ENCODE data around the gene SORT1.

The SORT1 gene

DNA sequence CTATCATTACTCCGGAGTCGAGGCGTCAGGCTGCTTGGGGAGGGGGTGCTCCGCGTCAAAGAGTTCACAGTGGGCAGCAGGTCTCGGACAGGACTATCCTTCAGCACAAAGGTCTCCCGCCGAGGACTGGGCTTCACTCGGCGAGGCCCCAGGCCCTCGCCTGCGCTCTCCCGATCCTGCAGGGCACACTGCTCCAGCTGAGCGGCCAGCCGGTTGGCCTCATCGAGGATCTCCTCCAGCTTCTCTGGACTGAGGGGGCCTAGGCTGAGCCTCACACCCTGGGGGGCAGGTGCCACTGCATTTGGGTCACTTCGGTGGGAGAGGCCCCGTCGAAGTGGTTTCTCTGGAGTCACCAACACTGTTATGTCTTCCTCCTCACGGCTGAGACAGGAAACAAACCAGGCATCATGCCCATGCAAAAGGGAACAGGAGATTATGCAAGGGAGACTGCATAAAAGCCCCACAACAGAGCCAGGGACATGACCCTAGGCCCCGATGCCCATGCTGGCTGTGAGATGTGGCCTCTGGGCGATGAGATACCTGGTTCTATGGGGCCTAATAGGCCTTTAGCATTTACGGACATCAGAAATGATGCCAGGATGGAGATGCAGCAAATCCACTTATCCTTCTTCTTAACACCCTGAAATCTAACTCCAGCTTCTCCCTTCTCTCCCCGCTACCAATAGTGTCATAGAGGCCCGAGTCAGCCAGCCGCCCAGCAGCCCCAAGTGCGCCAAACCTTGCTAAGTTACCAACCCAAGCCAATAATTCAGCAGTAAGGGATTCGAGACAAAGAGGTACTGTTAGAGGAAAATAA, 115.8 kb downstream of the SORT1 start:
- Mint-ChIP-seq H3K36me3 (peaks cover 11% of the 10 kb centered on the region), H3K27ac (no peak overlapping the region), H3K27me3 (peaks cover 5% of the 10 kb centered on the region), H3K4me3 (peak overlapping the region; percentile 98), H3K9me3 (no peaks in the 10 kb centered on the region), H3K4me1 (peaks cover 43% of the 10 kb centered on the region)
- CTCF ChIA-PET = interaction anchor here (0.9 to 3.3 kb wide), 5 partner anchors 22 to 251 kb away, joined by 3 to 41 read pairs (median 3); partner anchors contain the start of gene SORT1
- DNase-seq = no peak

DNA sequence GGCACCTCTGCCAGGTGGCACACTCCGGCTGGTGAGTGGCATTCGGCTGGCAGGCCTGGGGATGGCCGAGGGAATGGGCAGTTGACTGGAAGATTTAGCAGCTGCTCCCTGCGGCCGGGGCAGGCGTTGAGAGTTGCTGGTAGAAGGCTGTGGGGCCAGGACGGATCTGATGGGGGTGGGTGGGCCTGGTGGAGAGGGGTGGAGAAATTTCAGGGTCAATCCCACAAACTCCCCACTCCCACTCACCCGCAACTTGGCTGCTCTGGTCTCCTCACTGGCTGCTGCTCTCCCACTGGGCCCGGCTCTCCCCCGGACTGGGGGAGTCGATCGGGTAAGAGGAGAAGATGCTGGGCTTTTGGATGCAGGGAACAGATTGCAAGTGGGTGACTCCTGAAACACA, 116.9 kb downstream of the SORT1 start:
- Mint-ChIP-seq H3K27ac (no peak overlapping the region), H3K36me3 (peaks cover 11% of the 10 kb centered on the region), H3K9me3 (no peaks in the 10 kb centered on the region), H3K27me3 (no peaks in the 10 kb centered on the region), H3K4me1 (peaks cover 43% of the 10 kb centered on the region), H3K4me3 (no peak overlapping the region)
- CTCF ChIA-PET = interaction anchor here (3.3 kb wide), 1 partner anchor 117 kb away, joined by 41 read pairs; the partner anchor contains the start of gene SORT1
- no peak for DNase-seq

DNA sequence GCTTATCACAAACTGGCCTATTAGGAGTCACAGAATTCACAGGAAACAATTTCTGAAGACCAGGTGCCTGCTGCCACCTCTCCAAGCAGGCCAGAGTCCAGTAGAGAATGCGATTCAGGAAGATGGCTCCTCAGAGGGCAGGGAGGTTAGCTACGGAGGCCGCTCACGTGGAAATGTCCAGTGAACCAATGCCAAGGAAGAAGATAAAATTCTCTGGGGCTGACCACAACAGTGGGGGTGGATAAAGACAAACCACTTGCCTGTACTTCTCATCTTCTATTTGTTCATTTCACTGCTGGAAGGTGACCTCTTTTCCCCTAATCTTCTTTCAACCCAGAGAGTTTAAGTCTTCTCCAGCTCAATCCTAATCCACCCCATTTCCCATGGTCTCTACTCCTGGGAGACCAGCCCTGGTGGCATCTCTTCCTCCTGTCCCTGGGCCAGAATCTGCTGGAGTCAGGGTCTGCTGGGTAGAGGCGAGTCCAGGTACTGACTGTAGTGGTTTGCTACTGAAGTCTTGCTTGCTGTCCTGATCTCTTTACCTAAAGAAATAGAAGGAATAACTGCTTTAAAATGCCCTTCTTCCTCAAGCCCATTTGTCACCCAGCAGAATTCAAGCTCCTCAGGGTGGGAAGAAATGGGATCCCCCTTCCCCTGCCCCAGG, 118.0 kb downstream of the SORT1 start:
- Mint-ChIP-seq H3K36me3 (peaks cover 11% of the 10 kb centered on the region), H3K27ac (no peak overlapping the region), H3K4me1 (peaks cover 47% of the 10 kb centered on the region), H3K4me3 (no peak overlapping the region), H3K9me3 (no peaks in the 10 kb centered on the region), H3K27me3 (no peaks in the 10 kb centered on the region)
- CTCF ChIA-PET = interaction anchor here (4.8 to 5.7 kb wide), 3 partner anchors 15 to 252 kb away, joined by 26 to 115 read pairs (median 56); partner anchors contain the start of gene SORT1
- no peak for DNase-seq

DNA sequence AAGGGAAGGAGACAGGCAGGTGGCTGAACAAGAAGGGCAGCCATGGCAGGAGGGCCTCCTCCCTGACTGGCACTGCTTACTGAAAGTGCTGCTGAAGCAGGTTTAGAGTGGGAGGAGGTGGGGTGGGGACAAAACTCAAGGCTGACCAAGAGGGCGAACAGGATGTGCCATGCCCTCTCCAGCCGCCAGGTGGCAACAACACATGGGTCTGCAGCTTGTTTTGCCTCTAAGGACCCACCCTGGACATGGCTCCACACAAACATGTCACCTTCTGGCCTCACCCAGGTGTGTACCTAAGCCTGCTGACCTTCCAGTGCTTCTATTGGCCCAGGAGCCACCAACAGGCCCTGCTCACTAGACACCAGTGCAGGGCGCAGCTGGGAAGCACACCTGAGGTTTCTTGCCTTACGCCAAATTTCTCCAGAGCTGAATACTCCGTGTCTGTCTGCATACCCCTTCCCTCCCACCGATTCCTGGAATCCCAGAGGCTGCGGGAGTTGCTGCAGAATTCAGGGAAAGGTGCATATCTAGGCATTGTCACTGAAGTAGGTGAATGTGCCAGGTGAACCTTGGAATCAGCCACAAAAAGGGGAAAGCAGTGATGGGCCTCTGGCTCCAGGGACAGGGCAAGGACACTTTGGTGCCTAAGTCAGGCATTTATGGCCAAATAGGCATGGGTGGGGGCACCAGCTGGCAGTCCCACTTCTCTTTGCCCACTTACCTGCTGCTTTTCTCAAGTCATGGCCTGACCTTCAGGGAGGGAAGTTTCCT, 120.1 kb downstream of the SORT1 start:
- DNase-seq = peak; percentile 76
- Mint-ChIP-seq H3K4me1 (peaks cover 40% of the 10 kb centered on the region), H3K27me3 (peaks cover 4% of the 10 kb centered on the region), H3K36me3 (peaks cover 8% of the 10 kb centered on the region), H3K9me3 (no peaks in the 10 kb centered on the region), H3K4me3 (no peak overlapping the region), H3K27ac (peak overlapping the region; percentile 24)
- CTCF ChIA-PET = interaction anchor here (0.8 to 5.7 kb wide), 18 partner anchors 8 to 257 kb away, joined by 3 to 115 read pairs (median 4); partner anchors contain the start of gene SORT1

DNA sequence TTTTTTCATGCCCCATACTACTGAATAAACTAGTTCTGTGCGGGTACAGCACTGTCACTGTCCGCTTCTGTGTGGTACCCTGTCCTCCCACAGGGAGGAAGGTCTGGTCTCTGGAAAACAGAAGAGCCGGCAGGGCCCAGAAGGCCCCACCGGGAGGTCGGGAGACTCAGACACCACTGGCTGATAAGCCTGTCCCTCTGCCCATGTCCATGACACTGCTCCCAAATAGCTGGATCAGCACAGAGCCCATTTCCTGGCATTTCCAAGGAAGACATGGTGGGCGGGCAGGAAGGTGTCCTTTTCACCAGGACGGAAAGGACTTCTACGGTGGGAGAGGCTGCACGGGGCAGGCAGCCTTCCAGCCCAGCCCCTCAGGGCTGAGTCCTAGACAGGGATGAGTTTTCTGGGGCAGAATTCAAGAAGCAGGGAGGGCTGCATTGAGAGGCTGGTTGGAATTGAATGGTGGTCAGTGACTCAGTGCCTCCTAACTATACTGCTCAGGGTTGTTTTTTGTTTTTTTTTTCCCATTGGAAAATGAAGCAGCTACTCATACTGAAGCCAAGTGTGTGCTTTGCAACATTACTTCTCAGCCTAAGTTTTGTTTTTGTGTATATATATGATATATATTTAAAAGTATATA, 121.9 kb downstream of the SORT1 start:
- H3K27ac Mint-ChIP-seq = no peak overlapping the region
- H3K9me3 Mint-ChIP-seq = no peaks in the 10 kb centered on the region
- peaks cover 27% of the 10 kb centered on the region for H3K4me1 Mint-ChIP-seq
- peaks cover 4% of the 10 kb centered on the region for H3K27me3 Mint-ChIP-seq
- peaks cover 3% of the 10 kb centered on the region for H3K36me3 Mint-ChIP-seq
- DNase-seq = no peak
- CTCF ChIA-PET = interaction anchor here (1.1 to 5.7 kb wide), 5 partner anchors 9 to 255 kb away, joined by 4 to 115 read pairs (median 26); partner anchors contain the start of gene SORT1
- H3K4me3 Mint-ChIP-seq = no peak overlapping the region

DNA sequence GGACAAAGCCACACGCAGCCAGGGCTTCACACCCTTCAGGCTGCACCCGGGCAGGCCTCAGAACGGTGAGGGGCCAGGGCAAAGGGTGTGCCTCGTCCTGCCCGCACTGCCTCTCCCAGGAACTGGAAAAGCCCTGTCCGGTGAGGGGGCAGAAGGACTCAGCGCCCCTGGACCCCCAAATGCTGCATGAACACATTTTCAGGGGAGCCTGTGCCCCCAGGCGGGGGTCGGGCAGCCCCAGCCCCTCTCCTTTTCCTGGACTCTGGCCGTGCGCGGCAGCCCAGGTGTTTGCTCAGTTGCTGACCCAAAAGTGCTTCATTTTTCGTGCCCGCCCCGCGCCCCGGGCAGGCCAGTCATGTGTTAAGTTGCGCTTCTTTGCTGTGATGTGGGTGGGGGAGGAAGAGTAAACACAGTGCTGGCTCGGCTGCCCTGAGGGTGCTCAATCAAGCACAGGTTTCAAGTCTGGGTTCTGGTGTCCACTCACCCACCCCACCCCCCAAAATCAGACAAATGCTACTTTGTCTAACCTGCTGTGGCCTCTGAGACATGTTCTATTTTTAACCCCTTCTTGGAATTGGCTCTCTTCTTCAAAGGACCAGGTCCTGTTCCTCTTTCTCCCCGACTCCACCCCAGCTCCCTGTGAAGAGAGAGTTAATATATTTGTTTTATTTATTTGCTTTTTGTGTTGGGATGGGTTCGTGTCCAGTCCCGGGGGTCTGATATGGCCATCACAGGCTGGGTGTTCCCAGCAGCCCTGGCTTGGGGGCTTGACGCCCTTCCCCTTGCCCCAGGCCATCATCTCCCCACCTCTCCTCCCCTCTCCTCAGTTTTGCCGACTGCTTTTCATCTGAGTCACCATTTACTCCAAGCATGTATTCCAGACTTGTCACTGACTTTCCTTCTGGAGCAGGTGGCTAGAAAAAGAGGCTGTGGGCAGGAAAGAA, 122.9 kb downstream of the SORT1 start:
- H3K9me3 Mint-ChIP-seq = no peaks in the 10 kb centered on the region
- H3K27me3 Mint-ChIP-seq = peaks cover 4% of the 10 kb centered on the region
- no peak overlapping the region for H3K4me3 Mint-ChIP-seq
- no peak for DNase-seq
- H3K36me3 Mint-ChIP-seq = peaks cover 3% of the 10 kb centered on the region
- H3K27ac Mint-ChIP-seq = no peak overlapping the region
- H3K4me1 Mint-ChIP-seq = peaks cover 22% of the 10 kb centered on the region
- CTCF ChIA-PET = interaction anchor here (5.7 kb wide), 1 partner anchor 10 kb away, joined by 26 read pairs; no protein-coding TSS in a partner anchor

DNA sequence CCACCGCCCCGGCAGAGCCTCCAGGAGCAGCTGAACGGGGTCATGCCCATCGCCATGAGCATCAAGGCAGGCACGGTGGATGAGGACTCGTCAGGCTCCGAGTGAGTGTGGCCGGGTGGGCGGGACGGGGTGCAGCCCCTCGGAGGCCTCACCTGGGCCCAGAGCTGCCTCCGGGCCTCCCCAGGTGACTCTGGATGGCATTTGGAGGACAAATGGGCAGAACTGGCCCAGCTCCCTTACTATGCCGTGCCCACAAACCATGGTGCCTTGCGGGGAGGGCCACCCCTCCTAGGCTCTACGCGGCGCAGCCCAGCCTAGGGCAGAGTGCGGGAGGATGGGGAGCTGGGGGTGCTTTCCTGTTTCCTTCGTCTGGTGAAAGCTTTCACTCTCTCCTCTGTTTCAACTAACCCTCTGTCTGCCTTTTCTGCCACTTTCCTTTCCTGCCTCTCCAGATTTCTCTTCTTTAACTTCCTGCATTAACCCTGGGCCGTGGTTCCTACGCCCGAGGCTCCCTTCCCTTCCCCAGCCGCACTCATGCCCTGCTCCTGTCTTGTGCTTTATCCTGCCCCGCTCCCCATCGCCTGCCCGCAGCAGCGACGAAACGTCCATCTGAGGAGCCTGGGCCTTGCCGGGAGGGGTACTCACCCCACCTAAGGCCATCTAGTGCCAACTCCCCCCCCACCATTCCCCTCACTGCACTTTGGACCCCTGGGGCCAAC, 124.0 kb downstream of the SORT1 start:
- Mint-ChIP-seq H3K4me1 (peaks cover 22% of the 10 kb centered on the region), H3K9me3 (no peaks in the 10 kb centered on the region), H3K36me3 (peaks cover 2% of the 10 kb centered on the region), H3K27ac (no peak overlapping the region), H3K4me3 (no peak overlapping the region), H3K27me3 (peaks cover 4% of the 10 kb centered on the region)
- DNase-seq = no peak
- CTCF ChIA-PET = interaction anchor here (1.6 kb wide), 1 partner anchor 259 kb away, joined by 4 read pairs; no protein-coding TSS in a partner anchor

DNA sequence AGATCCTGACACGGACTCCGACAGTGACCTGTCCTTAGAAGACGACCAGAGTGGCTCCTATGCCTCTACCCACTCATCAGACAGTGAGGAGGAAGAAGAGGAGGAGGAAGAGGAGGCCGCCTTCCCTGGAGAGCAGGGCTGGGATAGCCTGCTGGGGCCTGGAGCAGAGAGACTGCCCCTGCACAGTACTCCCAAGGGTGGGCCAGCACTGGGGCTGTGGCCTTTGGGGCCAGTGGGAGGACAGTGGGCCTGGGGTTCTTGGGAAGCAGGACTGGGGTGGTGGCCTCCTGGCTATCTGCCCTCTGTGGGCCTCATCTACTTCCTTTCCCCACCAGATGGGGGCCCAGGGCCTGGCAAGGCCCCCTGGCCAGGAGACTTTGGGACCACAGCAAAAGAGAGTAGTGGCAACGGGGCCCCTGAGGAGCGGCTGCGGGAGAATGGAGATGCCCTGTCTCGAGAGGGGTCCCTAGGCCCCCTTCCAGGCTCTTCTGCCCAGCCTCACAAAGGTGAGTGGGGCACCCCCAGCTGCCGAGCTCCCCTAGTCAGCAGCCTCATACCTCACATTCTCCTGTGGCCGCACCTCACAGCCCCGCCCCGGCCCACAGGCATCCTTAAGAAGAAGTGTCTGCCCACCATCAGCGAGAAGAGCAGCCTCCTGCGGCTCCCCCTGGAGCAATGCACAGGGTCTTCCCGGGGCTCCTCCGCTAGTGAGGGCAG, 124.7 kb downstream of the SORT1 start:
- CTCF ChIA-PET = interaction anchor here (1.6 kb wide), 1 partner anchor 260 kb away, joined by 4 read pairs; no protein-coding TSS in a partner anchor
- no peak for DNase-seq
- no peak overlapping the region for H3K27ac Mint-ChIP-seq
- no peak overlapping the region for H3K4me3 Mint-ChIP-seq
- H3K27me3 Mint-ChIP-seq = peaks cover 4% of the 10 kb centered on the region
- peaks cover 22% of the 10 kb centered on the region for H3K4me1 Mint-ChIP-seq
- H3K9me3 Mint-ChIP-seq = no peaks in the 10 kb centered on the region
- peaks cover 2% of the 10 kb centered on the region for H3K36me3 Mint-ChIP-seq

DNA sequence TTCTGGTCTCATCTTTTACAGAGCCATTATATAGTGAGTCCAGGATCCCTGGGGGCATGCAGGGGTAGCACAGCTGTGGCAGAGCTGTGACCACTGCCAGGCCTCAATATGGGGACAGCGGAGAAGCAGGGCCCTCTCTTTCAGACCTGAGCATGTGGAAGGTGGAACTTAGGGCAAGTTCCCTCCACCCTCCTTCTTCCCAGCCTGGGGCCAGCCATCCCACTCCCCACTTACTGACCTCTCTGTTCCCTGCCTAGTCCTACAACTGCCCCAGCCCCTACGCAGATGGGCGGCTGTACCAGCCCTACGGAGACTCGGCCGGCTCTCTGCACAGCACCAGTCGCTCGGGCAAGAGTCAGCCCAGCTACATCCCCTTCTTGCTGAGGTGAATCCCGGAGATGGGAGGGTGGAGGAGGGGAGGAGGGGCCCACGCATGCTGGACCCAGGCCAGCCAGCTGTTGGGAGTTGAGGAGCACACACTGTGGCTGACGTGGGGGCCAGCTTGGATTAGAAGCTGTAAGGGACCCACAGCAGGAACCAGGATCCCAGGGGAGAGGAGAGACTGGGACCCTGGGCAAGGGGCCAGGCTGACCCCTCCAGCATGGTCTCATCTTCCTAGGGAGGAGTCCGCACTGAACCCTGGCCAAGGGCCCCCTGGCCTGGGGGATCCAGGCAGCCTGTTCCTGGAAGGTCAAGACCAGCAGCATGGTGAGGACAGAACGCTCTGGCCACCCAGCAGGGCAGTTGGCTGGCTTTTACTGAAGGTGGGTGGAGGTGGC, 125.5 kb downstream of the SORT1 start:
- H3K27ac Mint-ChIP-seq = no peak overlapping the region
- no peak for DNase-seq
- peaks cover 4% of the 10 kb centered on the region for H3K27me3 Mint-ChIP-seq
- H3K4me1 Mint-ChIP-seq = peaks cover 20% of the 10 kb centered on the region
- H3K9me3 Mint-ChIP-seq = no peaks in the 10 kb centered on the region
- no peak overlapping the region for H3K4me3 Mint-ChIP-seq
- CTCF ChIA-PET = no interaction called here
- H3K36me3 Mint-ChIP-seq = peaks cover 2% of the 10 kb centered on the region

DNA sequence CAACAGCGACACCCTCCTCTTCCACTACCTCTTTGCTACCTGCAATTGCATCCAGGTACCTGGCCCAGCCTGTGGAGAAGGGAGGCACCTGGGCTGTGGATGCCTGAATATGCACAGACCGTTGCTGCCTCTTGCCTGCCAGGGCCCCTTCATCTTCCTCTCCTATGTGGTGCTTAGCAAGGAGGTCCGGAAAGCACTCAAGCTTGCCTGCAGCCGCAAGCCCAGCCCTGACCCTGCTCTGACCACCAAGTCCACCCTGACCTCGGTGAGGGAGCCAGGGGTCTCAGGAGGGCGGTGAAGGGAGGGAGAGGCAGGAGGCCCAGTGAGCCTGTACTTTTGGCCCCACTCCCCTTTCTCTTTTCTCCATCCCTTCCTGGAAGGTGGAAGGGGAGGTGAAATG, 126.3 kb downstream of the SORT1 start:
- Mint-ChIP-seq H3K36me3 (no peaks in the 10 kb centered on the region), H3K4me3 (no peak overlapping the region), H3K4me1 (peaks cover 17% of the 10 kb centered on the region), H3K27me3 (peaks cover 4% of the 10 kb centered on the region), H3K27ac (no peak overlapping the region), H3K9me3 (no peaks in the 10 kb centered on the region)
- DNase-seq = no peak
- CTCF ChIA-PET = no interaction called here

DNA sequence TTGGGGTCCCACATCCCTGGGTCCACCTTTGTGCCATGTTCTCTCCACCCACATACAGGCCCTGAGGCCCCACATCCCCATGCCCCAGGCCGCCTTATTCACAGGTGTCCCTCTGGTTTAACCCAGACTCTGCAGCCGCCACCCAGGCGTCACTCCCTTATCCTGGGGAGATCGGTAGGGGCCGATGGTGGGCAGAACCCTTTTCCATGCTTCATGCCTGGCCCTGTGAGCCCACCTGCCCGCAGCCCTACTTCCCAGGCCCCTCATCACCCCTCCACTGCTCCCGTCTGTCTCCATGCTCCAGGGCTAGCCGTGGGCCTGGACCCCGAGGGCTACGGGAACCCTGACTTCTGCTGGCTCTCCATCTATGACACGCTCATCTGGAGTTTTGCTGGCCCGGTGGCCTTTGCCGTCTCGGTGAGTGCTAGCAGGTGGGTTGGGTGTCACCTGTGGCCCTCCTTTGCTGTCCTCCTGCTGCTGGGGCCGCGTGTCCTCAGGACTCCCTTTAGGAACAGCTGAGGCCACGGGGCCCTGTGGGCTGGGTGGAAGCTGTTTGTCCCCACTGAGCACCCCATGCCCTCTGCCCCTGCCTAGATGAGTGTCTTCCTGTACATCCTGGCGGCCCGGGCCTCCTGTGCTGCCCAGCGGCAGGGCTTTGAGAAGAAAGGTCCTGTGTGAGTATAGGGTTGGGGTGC, 126.9 kb downstream of the SORT1 start:
- peaks cover 4% of the 10 kb centered on the region for H3K27me3 Mint-ChIP-seq
- no peak for DNase-seq
- no peak overlapping the region for H3K4me3 Mint-ChIP-seq
- CTCF ChIA-PET = no interaction called here
- H3K27ac Mint-ChIP-seq = no peak overlapping the region
- H3K4me1 Mint-ChIP-seq = peaks cover 17% of the 10 kb centered on the region
- H3K36me3 Mint-ChIP-seq = no peaks in the 10 kb centered on the region
- H3K9me3 Mint-ChIP-seq = no peaks in the 10 kb centered on the region
